DOHH2 (cell line): ENCODE measurements around the gene GFPT1.

Source experiments
- H3F3A ChIP-seq: fragments of 200-600 bp; sonication (generic), shearing (Covaris generic); 2 replicates; pipeline ENCODE4 v1.6.0; 2016; ENCODE audit warnings: antibody characterized with exemption, mild to moderate bottlenecking; ENCODE audit not compliant: control insufficient read depth, insufficient read depth
- H3K27ac ChIP-seq: fragments of 200-600 bp; sonication (generic); 2 replicates; pipeline ENCODE4 v1.5.1; 2014; ENCODE audit warnings: low read depth, mild to moderate bottlenecking, low read length, moderate library complexity
- H3K27me3 ChIP-seq: fragments of 200-600 bp; sonication (generic); 2 replicates; pipeline ENCODE4 v1.6.1; 2014; ENCODE audit warnings: mild to moderate bottlenecking, low read length, mixed read lengths; ENCODE audit not compliant: control insufficient read depth
- H3K36me3 ChIP-seq: fragments of 200-600 bp; sonication (generic); 2 replicates; pipeline ENCODE4 v1.6.1; 2014; ENCODE audit warnings: mild to moderate bottlenecking, low read length, moderate library complexity, mixed read lengths; ENCODE audit not compliant: control insufficient read depth
- H3K4me1 ChIP-seq: fragments of 200-600 bp; sonication (generic); 2 replicates; pipeline ENCODE4 v1.6.1; 2014; ENCODE audit warnings: mild to moderate bottlenecking, low read length, mixed read lengths; ENCODE audit not compliant: control insufficient read depth
- H3K4me2 ChIP-seq: fragments of 200-600 bp; sonication (generic); 2 replicates; pipeline ENCODE4 v1.6.0; 2014; ENCODE audit warnings: mild to moderate bottlenecking, low read length, moderate library complexity
- H3K4me3 ChIP-seq: fragments of 200-600 bp; sonication (generic); 2 replicates; pipeline ENCODE4 v1.5.1; 2014; ENCODE audit warnings: mild to moderate bottlenecking, low read length, mixed read lengths
- H3K79me2 ChIP-seq: fragments of 200-600 bp; sonication (generic); 2 replicates; pipeline ENCODE4 v1.6.1; 2014; ENCODE audit warnings: mild to moderate bottlenecking, low read length, mixed read lengths; ENCODE audit not compliant: control insufficient read depth
- H3K9me2 ChIP-seq: fragments of 200-600 bp; sonication (generic); replicated peaks from 2 replicates; pipeline ENCODE4 v1.6.1; 2014; ENCODE audit warnings: mild to moderate bottlenecking, low read length, mixed read lengths; ENCODE audit not compliant: control insufficient read depth
- H3K9me3 ChIP-seq: fragments of 200-600 bp; sonication (generic); 2 replicates; pipeline ENCODE4 v1.6.1; 2014; ENCODE audit warnings: antibody characterized with exemption, low read length, mixed read lengths; ENCODE audit not compliant: control insufficient read depth, insufficient read depth
- H4K20me1 ChIP-seq: fragments of 200-600 bp; sonication (generic); 2 replicates; pipeline ENCODE4 v1.6.0; 2014; ENCODE audit warnings: low read depth, mild to moderate bottlenecking, antibody characterized with exemption, low read length, moderate library complexity; ENCODE audit not compliant: control insufficient read depth, insufficient read depth
- EZH2phosphoT487 ChIP-seq: fragments of 200-600 bp; sonication (generic); IDR thresholded peaks from 2 replicates; pipeline ENCODE4 v1.6.1; 2017; ENCODE audit warnings: borderline replicate concordance, mild to moderate bottlenecking, antibody characterized with exemption, low read length, moderate library complexity, mixed read lengths
- TF ChIP-seq, protein P1 (sequence below): fragments of 200-600 bp; sonication (generic); IDR thresholded peaks from one replicate; pipeline ENCODE4 v1.5.1; 2014; ENCODE audit warnings: antibody characterized with exemption, mild to moderate bottlenecking, low read depth, low read length; ENCODE audit not compliant: poor library complexity, severe bottlenecking

The GFPT1 gene

DNA sequence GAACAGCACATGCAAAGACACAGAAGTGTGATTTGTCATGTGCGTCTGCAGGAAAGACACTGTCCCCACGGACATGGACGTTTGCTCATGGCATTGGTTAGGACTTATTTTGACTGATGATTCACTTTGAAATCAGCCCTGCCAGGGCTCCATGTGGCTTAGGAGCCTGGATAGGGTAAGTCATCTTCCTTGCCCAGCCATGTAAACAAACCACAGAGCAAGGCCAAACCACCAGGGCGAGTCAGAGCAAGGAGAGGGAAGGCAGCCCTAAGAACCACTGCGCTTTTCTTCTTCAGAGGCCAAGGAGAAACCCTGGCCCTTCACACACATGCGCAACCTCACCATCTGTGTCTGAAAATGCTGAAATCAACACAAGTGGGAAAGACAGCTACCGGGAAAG lies 88.8 kb downstream of the GFPT1 start:
- Histone ChIP-seq H3K4me3 (no peak overlapping the region), H3K27ac (no peak overlapping the region), H3K9me2 (no peaks in the 10 kb centered on the region)

DNA sequence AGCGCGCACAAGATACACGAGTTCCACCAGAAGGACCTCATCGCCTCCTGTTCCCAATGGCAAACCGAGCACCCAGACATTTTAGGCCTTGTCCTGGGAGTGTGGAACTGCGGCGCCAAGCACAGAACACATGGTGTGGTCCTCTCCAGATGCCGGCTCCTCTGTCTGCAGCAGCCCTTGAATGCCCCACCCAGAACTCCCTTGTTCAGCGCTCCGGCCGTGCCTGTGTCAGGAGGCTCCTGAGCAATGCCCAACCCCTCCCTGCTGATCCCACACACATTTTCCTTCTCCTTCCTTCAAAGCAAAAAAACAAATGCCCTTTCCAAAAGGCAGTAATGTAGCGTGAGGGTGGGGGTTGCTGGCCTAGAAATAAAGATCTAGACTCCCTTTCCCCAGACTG lies 89.8 kb downstream of the GFPT1 start:
- H3K4me1 ChIP-seq = no peaks in the 10 kb centered on the region
- no peak overlapping the region for H3K4me3 ChIP-seq
- H3K27ac ChIP-seq = no peak overlapping the region
- no peak overlapping the region for H3K4me2 ChIP-seq
- no peaks in the 10 kb centered on the region for H4K20me1 ChIP-seq
- no peaks in the 10 kb centered on the region for H3K9me3 ChIP-seq
- peaks cover 10% of the 10 kb centered on the region for H3K27me3 ChIP-seq
- no peaks in the 10 kb centered on the region for H3K79me2 ChIP-seq
- H3F3A ChIP-seq = no peaks in the 10 kb centered on the region
- H3K36me3 ChIP-seq = no peaks in the 10 kb centered on the region
- H3K9me2 ChIP-seq = no peaks in the 10 kb centered on the region
- no peak for TF ChIP-seq EZH2phosphoT487
- TF ChIP-seq, protein P1, sequence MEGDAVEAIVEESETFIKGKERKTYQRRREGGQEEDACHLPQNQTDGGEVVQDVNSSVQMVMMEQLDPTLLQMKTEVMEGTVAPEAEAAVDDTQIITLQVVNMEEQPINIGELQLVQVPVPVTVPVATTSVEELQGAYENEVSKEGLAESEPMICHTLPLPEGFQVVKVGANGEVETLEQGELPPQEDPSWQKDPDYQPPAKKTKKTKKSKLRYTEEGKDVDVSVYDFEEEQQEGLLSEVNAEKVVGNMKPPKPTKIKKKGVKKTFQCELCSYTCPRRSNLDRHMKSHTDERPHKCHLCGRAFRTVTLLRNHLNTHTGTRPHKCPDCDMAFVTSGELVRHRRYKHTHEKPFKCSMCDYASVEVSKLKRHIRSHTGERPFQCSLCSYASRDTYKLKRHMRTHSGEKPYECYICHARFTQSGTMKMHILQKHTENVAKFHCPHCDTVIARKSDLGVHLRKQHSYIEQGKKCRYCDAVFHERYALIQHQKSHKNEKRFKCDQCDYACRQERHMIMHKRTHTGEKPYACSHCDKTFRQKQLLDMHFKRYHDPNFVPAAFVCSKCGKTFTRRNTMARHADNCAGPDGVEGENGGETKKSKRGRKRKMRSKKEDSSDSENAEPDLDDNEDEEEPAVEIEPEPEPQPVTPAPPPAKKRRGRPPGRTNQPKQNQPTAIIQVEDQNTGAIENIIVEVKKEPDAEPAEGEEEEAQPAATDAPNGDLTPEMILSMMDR = no peak

More for the DNA sequence above, 88.8 kb downstream of the GFPT1 start:
- Histone ChIP-seq H4K20me1 (no peaks in the 10 kb centered on the region), H3F3A (no peaks in the 10 kb centered on the region), H3K36me3 (no peaks in the 10 kb centered on the region), H3K4me1 (no peaks in the 10 kb centered on the region), H3K27me3 (peaks cover 14% of the 10 kb centered on the region), H3K4me2 (no peak overlapping the region), H3K79me2 (no peaks in the 10 kb centered on the region), H3K9me3 (no peaks in the 10 kb centered on the region)
- TF ChIP-seq EZH2phosphoT487 = no peak
- TF ChIP-seq, protein P1 = no peak

DNA sequence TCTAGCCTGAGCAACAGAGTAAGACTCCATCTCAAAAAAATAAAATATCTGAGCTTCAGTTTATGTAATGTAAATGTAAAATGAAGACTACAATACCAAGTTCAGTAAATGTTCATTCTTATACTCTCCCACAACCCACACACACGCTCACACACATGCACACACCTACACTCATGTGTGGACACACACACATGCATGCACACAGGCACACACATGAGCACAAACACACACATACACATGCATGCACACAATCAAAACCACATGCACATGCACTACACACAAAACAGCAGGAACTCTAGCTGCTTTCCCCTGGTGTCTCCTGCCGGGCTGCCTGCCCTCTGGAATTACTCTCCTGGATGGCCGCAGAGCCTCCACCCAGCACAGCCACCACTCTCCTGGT lies 90.6 kb downstream of the GFPT1 start:
- Histone ChIP-seq H3K27ac (no peak overlapping the region), H3K9me3 (no peaks in the 10 kb centered on the region), H3K4me2 (no peak overlapping the region), H3F3A (no peaks in the 10 kb centered on the region), H3K79me2 (no peaks in the 10 kb centered on the region), H3K9me2 (no peaks in the 10 kb centered on the region), H3K27me3 (peaks cover 5% of the 10 kb centered on the region), H4K20me1 (no peaks in the 10 kb centered on the region), H3K4me3 (no peak overlapping the region), H3K4me1 (no peaks in the 10 kb centered on the region), H3K36me3 (no peaks in the 10 kb centered on the region)
- TF ChIP-seq, protein P1 = no peak
- no peak for TF ChIP-seq EZH2phosphoT487
